Activated CD8-positive, alpha-beta T cell treated with anti-CD3 and anti-CD28 coated beads for 36 hours (primary cell): ENCODE results near the gene TAF3. TPM values are rescaled to one million over a fixed set of nuclear protein-coding genes. Genes with fewer than 3 reads are reported as not detected.

Experiments used
- ATAC-seq: fragments of 200-7000 bp; cut with Tn5 transposase; one replicate; pipeline ENCODE4 v1.10.0; 2021; ENCODE audit warnings: mild to moderate bottlenecking, moderate library complexity
- CTCF ChIA-PET: fragments of 350-600 bp; sonication (Branson Sonifier 250); formaldehyde crosslinking; loops from one replicate; lab custom pipeline; 2021; ENCODE audit warnings: antibody characterized with exemption; lab: Charles Lee
- POLR2A ChIA-PET: fragments of 350-600 bp; sonication (Branson Sonifier 250); formaldehyde crosslinking; loops from one replicate; lab custom pipeline; 2021; ENCODE audit warnings: antibody characterized with exemption; lab: Charles Lee
- DNase-seq: peaks from one replicate; pipeline ENCODE4 v3.0.0-alpha.2; 2020
- H3K27ac Mint-ChIP-seq: one replicate; pipeline ENCODE4 v1.8.0; 2021; ENCODE audit warnings: mild to moderate bottlenecking, mixed read lengths
- H3K27me3 Mint-ChIP-seq: one replicate; pipeline ENCODE4 v1.8.0; 2021; ENCODE audit warnings: mixed read lengths
- H3K36me3 Mint-ChIP-seq: one replicate; pipeline ENCODE4 v1.8.0; 2021; ENCODE audit warnings: low read depth, mixed read lengths
- H3K4me1 Mint-ChIP-seq: one replicate; pipeline ENCODE4 v1.8.0; 2021; ENCODE audit warnings: low read depth, mixed read lengths
- H3K4me3 Mint-ChIP-seq: one replicate; pipeline ENCODE4 v1.8.0; 2021; ENCODE audit warnings: mild to moderate bottlenecking, moderate library complexity, mixed read lengths
- H3K9me3 Mint-ChIP-seq: one replicate; pipeline ENCODE4 v1.8.0; 2021; ENCODE audit warnings: mixed read lengths
- intact Hi-C: fragments of 100-400 bp; cut with micrococcal nuclease; formaldehyde crosslinking; loops from one replicate; pipeline ENCODE4 v1.10.0; 2022
- total RNA-seq, 2 experiments: library from RNA; stranded (reverse); gene quantifications; one replicate each; pipeline ENCODE4 v1.2.3, GENCODE V29; 2021
- TF ChIP-seq, protein P1 (sequence below): fragments of 200-600 bp; IDR thresholded peaks from one replicate; pipeline ENCODE4 v1.8.0; 2022; ENCODE audit warnings: antibody characterized with exemption, mild to moderate bottlenecking

Gene TAF3
- total RNA-seq, 2 experiments from 2014 or later: 12.5 to 12.7 TPM

DNA sequence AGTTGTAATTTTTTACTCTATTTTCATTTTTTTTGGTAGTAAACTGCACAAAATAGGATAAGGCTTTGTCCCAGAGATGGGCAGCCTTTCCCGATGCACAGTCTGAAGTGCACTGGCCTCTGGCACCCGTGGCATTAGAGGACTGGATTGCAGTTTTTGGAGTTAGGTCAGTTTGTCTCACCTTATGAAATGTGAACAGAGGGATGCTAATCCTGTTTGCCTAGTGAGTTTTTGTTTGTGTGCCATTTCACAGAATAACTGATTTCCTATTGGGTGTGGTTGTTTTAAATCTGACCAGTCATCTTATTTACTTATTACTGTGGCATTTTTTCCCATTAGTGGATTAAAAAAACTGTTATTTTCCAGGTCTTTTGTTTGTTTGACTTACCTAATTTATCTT lies 126.7 kb downstream of the TAF3 start:
- POLR2A ChIA-PET: no interaction called here
- intact Hi-C loops: no loop called here
- Mint-ChIP-seq H3K4me1 (peaks cover 34% of the 10 kb centered on the region), H3K27ac (no peak overlapping the region), H3K36me3 (peaks cover 11% of the 10 kb centered on the region), H3K4me3 (no peak overlapping the region), H3K9me3 (no peaks in the 10 kb centered on the region), H3K27me3 (no peaks in the 10 kb centered on the region)
- ATAC-seq (no peak), DNase-seq (no peak)
- CTCF ChIA-PET: no interaction called here
- TF ChIP-seq, protein P1, sequence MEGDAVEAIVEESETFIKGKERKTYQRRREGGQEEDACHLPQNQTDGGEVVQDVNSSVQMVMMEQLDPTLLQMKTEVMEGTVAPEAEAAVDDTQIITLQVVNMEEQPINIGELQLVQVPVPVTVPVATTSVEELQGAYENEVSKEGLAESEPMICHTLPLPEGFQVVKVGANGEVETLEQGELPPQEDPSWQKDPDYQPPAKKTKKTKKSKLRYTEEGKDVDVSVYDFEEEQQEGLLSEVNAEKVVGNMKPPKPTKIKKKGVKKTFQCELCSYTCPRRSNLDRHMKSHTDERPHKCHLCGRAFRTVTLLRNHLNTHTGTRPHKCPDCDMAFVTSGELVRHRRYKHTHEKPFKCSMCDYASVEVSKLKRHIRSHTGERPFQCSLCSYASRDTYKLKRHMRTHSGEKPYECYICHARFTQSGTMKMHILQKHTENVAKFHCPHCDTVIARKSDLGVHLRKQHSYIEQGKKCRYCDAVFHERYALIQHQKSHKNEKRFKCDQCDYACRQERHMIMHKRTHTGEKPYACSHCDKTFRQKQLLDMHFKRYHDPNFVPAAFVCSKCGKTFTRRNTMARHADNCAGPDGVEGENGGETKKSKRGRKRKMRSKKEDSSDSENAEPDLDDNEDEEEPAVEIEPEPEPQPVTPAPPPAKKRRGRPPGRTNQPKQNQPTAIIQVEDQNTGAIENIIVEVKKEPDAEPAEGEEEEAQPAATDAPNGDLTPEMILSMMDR: no peak

DNA sequence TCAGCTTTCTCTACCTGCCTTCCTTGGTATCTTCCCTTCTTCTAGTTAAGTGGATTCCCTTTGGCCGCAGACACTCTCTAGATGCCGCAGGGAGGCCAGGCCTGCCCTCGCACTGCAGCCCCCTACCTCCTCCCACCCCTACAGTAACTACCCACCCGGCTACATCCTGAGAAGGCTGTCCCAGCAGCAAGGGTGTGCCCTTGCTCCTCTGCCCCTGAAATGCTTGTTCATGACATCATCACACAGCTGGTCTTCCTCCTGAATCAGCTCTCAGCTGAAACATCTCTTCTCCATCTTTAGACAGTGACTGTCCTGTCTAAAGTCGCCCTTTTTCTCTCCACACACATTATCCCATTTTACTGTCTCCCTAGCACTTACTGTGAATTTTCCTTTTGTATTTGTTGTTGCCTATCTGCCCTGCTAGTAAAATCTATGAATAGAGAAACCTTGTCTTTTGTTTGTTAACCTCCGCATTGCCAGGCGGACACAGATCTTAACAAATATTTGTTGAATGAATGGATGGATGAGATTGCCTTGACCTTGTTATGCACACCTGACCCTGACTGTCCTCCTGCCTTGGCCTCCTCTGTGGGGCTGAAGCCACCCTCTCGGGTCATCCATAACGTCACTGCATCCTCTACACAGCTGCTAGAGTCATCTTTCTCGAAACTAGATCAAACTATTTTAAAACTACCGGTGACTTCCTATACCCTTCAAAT lies 127.3 kb downstream of the TAF3 start:
- Mint-ChIP-seq H3K4me1 (peaks cover 37% of the 10 kb centered on the region), H3K27ac (no peak overlapping the region), H3K9me3 (no peaks in the 10 kb centered on the region), H3K36me3 (peaks cover 11% of the 10 kb centered on the region), H3K4me3 (no peak overlapping the region), H3K27me3 (no peaks in the 10 kb centered on the region)
- ATAC-seq: no peak
- intact Hi-C loops: no loop called here
- POLR2A ChIA-PET: no interaction called here
- TF ChIP-seq, protein P1: no peak
- DNase-seq: no peak
- CTCF ChIA-PET: interaction anchor here (1.0 kb wide), 1 partner anchor 13 kb away, joined by 3 read pairs; no protein-coding TSS in a partner anchor

DNA sequence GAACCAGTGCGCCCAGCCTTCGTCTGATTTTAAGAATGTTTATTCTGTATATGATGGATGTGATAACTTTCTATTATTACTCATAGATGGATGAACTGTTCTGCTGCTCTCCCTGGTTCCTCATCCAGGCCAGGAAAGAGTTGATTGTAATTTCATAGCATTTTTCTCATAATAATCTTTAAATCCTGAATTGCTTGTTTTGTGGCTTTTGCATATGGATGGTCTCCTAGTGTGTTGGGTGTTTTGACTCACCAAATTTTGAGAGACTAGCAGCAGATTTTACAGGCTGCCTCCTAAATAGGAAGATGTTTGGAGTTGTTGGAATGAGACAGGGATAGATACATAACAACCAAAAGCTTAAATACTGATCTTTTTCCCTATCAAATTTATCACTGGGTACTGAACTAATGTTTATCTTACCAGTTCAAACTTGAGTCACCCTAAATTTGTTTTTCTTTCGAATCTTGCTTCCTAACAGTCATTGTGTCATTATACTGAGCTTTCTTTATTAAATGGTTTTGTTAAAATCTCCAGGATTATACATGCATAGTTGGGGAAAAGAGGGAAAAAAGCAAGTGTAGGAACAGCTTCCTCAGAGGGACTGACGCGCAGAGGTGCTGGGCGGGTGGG lies 130.2 kb downstream of the TAF3 start:
- DNase-seq (no peak), ATAC-seq (no peak)
- ChIA-PET POLR2A (no interaction called here), CTCF (no interaction called here)
- Mint-ChIP-seq H3K4me3 (no peak overlapping the region), H3K27ac (no peak overlapping the region), H3K9me3 (no peaks in the 10 kb centered on the region), H3K4me1 (peaks cover 44% of the 10 kb centered on the region), H3K36me3 (peaks cover 10% of the 10 kb centered on the region), H3K27me3 (no peaks in the 10 kb centered on the region)
- TF ChIP-seq, protein P1: no peak
- intact Hi-C loops: no loop called here

DNA sequence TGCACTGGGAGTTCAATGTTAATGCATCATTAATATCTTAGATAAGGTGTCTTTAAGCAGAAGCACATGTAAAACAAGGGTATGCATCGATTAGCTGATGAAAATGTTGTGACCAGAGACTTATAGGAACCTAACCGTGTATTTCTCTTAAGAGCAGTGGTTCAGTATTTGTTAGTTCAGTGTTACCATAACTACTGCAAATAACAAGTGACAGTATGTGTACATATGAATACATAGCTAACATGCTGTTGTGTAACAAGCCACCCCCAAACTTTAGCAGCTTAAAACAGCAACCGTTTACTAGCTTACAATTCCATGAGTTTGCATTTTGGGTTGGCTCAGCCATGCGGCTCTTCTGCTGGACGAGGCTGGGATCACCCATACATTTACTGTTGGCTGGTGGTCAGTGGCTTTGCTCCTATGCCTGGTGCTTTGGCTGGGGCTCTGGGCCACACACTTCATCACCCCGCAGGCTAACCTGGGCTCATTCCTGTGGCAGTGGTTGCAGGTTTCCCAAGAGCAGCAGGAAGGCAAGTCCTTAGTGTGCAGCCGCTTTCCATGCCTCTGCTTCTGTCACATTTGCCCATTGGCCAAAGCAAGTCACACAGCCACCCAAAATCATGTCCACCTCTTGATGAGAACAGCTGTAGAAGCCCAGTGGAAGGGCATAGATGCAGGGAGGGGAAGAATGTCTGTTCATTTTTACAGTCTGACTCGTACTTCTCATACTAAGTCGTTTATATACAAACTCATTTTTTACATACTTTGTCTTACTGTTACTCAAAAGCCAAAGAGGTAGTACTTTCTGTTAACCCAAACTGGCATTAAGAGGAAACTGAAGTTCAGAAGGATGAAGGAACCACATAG lies 132.9 kb downstream of the TAF3 start:
- POLR2A ChIA-PET: no interaction called here
- peaks cover 10% of the 10 kb centered on the region for H3K36me3 Mint-ChIP-seq
- no peak overlapping the region for H3K27ac Mint-ChIP-seq
- CTCF ChIA-PET: interaction anchor here (0.6 kb wide), 1 partner anchor 98 kb away, joined by 3 read pairs; no protein-coding TSS in a partner anchor
- TF ChIP-seq, protein P1: no peak
- ATAC-seq (no peak), DNase-seq (no peak)
- no peaks in the 10 kb centered on the region for H3K27me3 Mint-ChIP-seq
- H3K4me1 Mint-ChIP-seq: peaks cover 30% of the 10 kb centered on the region
- H3K9me3 Mint-ChIP-seq: no peaks in the 10 kb centered on the region
- intact Hi-C loops: no loop called here
- no peak overlapping the region for H3K4me3 Mint-ChIP-seq
